ENCODE results near the gene MOGAT2.
A peak's percentile ranks its signal among the peaks of the same experiment; 100 is the strongest.

MOGAT2 gene

DNA sequence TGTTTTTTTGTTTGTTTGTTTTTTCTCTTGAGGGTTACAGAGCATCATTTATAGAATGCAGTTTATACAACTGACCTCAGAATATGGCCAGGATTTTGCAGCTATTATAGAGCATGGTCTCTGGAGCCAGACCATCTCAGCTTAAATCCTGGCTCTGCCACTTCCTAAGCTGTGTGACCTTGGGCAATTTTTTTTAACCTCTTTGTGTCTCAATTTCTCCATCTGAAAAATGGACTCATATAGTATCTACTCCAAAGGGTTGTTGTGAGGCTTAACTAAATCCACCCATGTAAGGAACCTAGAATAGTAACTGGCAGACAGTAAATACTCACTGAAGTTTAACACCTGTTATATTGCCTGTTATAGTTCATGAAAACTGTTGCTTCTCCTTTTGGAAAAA is 42.6 kb downstream of the MOGAT2 start:
- no peak for DNase-seq

DNA sequence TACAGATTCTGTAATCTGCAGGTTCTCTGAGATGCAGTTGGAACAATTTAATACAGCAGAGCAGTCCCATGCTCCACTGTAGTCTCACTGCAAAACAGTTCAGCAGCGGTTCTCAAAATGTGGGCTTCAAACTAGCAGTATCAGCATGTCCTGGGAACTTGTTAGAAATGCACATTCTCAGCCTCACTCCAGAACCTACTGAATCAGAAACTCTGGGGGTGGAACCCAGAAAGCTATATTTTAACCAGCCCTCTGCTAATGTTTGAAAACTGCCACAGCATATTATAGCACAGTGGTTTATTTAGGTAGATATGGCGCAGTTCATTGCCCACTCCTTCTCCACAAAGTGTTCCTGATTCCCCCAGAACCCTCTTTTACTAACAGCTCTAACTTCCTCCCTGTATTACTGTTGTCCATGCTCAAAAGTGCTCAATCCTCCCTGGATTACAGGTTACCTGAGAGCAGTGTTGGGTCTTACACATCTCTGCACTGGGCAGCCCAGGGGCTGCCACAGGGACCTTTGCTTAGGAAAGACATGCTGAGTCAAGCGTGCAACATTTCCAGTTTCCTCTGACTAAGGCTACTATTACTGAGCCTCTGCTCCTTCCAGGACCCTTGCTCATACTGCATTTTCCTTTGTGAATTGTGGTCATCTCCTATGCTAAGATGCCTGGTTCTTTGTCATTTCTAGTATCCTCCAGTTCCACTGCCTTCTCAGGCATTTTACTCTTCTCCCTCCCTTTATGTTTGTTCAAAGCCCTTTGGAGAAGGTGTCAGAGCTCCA is 43.3 kb downstream of the MOGAT2 start:
- DNase-seq, result no peak

- no peak for DNase-seq
Observed at GRCh38 chr11:75762158-75762557, 44.5 kb downstream of the MOGAT2 start.

- no peak for DNase-seq
Observed at GRCh38 chr11:75762885-75763284, 45.2 kb downstream of the MOGAT2 start.

GRCh38 chr11:75763846-75764245 is 46.2 kb downstream of the MOGAT2 start:
- no peak for DNase-seq

GRCh38 chr11:75765116-75765515 is 47.5 kb downstream of the MOGAT2 start:
- DNase-seq, result no peak

DNA sequence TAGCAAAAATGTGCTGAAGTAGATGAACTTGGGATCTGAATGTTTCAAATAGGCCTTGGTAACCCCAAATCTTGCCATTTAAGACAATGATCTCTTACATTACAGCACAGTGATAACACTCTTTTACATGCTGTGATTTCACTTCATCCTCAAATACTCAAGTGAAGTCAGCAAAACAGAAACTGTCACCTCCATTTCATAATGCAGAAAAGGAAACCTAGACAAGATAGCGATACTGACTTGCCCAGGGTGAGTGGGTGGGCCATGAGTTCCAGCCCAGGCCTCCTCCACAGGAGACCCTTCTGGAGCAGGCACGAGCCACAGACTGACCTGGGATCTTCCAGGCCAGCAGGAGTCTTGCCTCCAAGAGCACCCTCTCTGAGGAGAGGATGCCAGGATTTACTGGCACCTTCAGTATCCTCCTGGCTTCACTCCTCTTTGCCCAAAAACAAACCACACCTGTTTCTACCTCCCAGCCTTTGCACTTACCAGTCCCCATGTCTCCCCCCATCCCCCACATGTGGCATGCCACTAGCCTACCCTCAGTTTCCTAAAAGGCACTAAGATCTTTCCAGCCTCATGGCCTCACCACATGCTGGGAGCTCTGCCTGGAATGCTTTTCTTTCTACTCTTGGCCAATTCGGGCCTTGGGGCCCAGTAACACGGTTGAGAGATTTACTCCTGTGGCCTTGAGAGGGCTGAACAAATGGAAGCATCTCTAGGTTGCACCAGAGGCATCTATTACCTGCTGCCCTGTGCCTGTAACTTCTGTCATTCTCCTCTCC is 49.0 kb downstream of the MOGAT2 start:
- no peak for DNase-seq

DNA sequence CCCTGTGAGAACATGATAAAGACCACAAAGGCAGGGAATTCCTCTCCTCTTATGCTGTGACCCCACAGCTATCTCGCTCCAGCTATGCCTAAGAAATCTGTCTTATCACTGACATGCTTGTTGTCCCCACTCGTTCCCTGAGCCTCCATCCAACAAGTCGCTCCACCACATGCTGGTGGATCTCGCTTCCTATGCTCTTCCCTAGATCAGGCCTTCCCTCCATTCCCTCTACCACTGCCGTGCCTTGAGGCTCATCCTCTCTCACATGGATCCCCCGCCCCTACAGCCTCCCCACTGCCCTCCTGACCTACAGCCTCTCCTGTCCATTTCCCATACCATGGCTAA is 49.6 kb downstream of the MOGAT2 start:
- no peak for DNase-seq

DNA sequence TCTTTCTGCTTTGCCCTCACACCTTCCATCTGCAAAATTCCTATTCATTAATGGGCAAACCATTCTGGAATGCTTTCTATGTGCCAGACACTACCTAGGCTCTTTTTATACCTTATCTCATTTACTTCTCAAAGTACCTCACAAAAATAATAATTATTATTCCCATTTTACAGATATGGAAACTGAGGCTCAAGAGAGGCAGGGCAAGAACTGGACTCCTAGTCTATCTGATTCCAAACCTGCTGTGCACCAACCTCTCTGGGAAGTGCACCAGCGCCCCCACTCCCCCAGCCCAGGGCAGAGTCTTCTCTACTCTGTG is 50.1 kb downstream of the MOGAT2 start:
- DNase-seq, result no peak

- peak; percentile 76 for DNase-seq
Observed at GRCh38 chr11:75768112-75768908, 50.7 kb downstream of the MOGAT2 start, which contains the start of gene DGAT2. Gene DGAT2, plus strand, starts transcription at chr11:75768778. Its CDS starts 214 bp downstream, at chr11:75768992.

DNA sequence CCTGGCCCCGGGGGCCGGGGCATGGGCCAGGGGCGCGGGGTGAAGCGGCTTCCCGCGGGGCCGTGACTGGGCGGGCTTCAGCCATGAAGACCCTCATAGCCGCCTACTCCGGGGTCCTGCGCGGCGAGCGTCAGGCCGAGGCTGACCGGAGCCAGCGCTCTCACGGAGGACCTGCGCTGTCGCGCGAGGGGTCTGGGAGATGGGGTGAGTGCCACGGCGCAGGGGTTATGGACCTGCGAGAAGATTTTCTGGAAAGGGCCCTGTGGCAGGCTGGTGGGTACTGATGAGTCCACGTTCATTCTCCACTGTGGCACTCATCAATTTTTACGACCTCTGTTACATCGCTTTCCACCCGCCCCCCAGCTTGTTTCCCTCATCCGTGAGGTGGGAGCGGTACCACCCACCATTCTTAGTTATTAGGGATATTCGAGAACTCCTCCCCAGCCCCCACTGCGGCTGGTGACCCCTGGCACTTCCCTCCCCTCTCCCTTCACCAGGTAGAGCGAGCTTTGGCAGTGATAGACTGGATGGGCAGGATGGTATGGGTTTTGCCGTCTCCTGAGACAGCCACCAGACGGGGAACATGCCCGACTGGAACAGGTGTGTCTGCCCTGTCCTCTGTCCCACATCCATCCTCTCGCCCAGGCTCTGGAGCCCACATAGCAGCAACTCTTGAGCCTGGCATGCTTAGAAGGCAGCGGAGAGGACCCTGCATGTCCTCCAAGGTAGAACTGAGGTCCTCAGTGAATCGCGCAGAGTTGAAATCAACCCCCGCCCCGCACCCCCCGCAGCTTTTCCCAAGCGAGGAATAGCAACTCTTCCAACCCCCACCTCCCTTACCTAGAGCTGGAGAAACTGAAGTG is 51.5 kb downstream of the MOGAT2 start:
- no peak for DNase-seq

DNA sequence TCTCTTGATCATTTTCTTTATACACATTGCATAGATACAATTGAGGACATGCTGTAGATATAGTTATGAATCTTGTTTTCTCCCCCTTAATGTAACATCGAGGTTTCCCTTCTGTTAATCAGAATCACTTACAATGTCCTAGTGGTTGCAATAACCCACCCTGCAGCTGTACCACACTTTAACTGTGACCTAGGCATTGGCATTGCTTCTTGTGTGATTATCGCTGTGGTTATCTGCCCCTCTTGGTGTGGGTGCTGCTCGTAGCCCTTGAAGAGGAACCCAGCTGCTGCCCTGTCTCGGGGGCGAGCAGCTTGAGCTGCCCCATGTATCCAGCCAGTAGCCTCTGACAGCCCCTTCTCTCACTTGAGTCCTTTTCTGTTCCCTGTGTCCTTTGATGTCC is 52.5 kb downstream of the MOGAT2 start:
- DNase-seq, result no peak

DNA sequence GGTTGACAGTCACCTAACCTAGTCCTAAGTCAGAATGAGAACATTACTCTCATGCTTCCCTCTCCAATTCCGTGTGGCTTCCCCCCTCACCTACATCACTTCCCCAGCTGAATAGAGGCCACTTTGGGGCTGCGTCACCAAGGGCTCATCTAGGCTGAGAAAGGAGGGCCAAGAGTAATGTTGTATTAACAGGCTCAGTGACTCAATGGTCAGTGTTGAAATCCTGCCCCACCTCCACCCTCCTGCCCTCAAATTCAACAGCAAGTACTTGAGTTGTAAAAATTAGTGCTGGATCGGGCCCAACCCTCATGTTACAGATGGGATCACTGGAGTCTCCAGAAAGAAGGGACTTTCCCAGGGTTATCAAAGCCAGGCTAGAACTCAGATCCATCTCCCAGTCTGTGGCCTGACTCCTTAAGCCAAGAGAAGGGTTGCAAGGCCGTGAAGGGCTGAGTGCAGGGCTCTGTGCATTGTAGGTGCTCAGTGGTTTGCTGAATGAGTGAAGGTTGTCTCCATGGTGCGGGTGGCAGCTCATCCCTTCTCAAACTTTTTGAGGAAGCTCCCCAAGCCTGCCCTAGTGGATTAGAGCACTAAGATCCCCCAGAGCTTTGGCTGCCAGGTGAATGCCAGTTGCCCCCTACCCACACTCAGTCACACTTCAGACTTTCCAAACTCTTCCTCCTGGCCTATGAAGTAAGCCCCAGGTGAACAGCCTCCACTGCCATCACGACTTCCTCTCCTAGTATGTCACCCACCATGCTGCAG is 54.2 kb downstream of the MOGAT2 start:
- DNase-seq, result no peak

DNA sequence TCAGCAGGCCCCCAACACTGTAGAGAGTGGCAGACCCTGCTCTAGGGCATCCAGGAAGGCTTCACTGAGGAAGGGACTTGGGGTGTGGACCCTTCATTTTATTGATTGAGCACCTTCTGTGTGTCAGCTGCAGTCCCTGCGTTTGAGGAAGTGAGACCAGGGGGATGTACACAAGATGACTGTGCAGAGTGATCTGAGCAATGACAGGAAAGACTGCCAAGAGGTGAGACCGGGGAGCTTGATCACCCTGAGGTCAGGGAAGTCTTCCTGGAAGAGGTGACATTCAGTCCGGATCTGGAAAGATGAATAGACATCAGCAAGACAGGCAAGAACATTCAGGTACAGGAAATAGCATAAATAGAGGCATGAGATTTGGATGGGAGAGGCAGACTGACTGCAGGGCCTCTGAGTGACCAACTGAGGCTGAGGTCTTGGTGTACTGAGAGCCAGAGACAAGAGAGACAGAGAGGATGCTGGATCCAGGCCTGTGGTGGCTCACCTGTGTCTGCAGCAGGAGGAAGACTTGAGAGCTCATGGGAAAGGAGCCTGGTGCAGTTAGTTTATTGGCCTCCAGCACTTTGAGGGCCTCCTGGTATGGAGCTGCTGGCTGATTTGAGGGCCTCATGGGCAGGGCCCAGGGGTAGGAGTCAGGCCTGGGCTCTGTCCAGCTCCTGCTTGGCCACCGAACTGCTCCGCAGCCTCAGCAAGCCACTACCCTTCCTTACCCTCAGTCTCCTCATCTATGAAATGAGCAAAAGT is 56.1 kb downstream of the MOGAT2 start:
- DNase-seq, result no peak

- no peak for DNase-seq
Observed at GRCh38 chr11:75775056-75775455, 57.4 kb downstream of the MOGAT2 start.

DNA sequence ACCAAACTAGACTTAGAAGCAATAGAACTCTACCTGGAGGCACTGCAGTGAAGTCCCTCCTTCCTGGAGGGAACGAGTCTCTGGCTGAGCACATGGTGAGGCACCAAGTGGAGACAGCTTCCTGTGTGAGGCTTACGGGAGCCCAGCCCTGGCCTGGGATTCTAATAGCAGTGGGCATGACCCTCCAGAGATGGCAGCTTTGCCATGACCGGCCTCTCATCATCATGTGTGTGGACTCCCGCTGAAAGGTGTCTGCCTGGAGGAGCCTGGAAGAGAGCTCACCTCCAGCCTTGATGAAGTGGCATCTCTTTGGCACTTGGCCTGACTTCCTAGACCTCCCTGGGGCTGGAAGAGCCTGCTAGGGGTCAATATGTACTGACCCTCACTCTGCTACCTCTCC is 58.9 kb downstream of the MOGAT2 start:
- DNase-seq, result no peak

DNA sequence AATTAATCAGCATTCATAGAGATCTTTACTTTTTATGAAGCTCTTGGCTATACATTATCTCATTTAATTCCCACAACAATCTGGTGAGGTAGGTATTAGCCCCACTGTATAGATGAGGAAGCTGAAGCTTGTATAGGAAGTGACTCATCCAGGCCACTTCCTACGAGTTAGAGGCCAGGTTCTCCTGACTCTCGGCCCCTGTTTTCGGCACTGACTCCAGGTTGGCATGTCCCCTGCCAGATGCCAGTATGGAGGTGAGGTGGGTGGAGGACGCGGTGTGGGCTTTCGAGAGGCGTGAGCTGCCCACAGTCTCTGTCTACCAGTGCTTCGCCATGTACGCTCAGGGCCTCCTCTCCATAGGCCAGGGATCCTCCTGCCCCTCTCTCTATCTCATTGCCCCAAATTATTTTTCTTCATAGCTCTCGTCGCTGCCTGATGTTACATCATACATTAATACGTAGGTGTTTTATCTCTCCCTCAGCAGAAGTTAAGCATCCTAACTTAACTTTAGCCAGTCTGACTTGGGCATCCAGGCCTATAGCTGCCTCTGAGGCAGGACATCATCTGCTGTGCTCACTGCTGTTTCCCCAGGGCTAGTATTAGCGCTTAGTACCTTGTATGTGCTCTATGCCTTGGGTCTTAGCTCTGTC is 59.9 kb downstream of the MOGAT2 start:
- DNase-seq, result no peak

DNA sequence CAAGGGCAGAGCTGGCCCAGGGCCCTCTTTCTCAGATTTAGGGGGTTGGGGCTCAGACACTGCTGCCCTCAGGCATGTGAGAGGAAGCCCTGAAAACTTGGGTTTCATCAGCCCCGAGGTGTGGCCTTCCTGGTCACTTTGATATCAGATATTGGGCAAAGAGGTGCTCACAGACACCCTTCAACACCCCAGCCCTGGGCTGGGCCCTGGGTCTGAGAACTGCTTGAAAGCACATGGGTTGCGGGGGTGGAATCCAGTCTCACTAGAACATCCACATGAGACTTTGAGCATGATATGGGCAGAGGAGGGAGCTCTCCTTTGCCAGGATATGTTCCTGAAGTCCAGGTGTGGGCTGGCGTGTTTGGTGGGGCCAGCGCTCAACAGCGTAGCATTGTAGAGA is 61.3 kb downstream of the MOGAT2 start:
- no peak for DNase-seq

DNA sequence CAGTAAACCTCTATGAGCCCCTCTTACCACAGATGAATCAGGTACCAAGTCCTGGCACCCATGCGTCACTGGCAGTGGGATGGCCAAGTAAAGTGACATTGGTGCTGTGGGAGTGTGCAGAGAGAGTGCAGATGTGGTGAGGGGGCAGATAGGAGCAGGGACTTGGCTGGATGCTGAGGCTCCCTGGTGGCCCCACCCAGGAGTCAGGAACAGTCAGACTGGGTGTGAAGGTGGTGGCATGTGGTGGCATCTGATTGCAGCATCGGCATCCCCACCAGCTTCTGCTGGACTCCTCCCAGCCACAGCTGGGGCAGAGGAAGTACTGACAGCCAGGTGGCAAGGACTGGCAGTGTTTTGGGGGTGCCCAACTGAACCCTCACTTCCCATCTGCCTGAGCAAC is 62.3 kb downstream of the MOGAT2 start:
- DNase-seq, result no peak

- DNase-seq, result no peak
Observed at GRCh38 chr11:75780888-75781287, 63.2 kb downstream of the MOGAT2 start.

DNA sequence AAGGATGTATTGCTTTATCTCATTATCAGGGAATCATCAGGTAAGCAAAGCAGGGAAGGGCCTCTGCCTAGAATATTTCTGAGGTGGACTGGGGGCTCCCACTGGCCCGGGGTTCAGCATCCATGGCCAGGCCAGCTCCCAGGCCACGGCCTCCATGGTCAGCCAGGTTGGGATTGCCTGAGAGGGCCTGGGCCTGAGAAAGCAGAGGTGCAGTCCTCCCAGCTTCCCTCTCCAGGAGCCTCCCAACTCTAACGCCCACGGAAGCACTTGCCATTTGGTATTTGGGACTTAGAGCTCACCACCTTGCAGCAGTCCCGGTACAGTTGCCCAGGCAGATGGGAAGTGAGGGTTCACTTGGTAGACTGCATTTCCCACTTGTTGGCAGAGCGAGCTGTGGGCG is 63.7 kb downstream of the MOGAT2 start:
- DNase-seq, result no peak

All from stimulated activated CD4-positive, alpha-beta T cell treated with anti-CD3 and anti-CD28 coated beads, Interleukin-12 subunit alpha, Interleukin-12 subunit beta, amount 100 ng/mL, for 4 hours (primary cell).